Measurements from ENCODE around the gene RRP1.
"Not testable (repeated sequence)": the region's sequence is repeated elsewhere in the genome, so short reads cannot be mapped to it uniquely, and the experiment has no call there.

- not testable (repeated sequence) for TF ChIP-seq EZH2 (IDR thresholded peaks at IDR 0.05); POLR2AphosphoS5 (IDR thresholded peaks at IDR 0.05; ENCODE audit: borderline replicate concordance, low read depth, low read length); FOXP2 (optimal IDR thresholded peaks at IDR 0.05; ENCODE audit: control extremely low read depth, extremely low read length, insufficient read depth)
Observed at GRCh38 chr21:43822741-43823140, 33.4 kb downstream of the RRP1 start.

All from SK-N-MC (cell line).